Kidney capillary endothelial cell (primary cell): ENCODE data around the gene PSIP1.
"Not testable (repeated sequence)": the region's sequence is repeated elsewhere in the genome, so short reads cannot be mapped to it uniquely, and the experiment has no call there.

Source experiments
- DNase-seq: peaks from one replicate; pipeline ENCODE4 v3.0.0-alpha.2; 2018; ENCODE audit warnings: low spot score

PSIP1 gene

DNA sequence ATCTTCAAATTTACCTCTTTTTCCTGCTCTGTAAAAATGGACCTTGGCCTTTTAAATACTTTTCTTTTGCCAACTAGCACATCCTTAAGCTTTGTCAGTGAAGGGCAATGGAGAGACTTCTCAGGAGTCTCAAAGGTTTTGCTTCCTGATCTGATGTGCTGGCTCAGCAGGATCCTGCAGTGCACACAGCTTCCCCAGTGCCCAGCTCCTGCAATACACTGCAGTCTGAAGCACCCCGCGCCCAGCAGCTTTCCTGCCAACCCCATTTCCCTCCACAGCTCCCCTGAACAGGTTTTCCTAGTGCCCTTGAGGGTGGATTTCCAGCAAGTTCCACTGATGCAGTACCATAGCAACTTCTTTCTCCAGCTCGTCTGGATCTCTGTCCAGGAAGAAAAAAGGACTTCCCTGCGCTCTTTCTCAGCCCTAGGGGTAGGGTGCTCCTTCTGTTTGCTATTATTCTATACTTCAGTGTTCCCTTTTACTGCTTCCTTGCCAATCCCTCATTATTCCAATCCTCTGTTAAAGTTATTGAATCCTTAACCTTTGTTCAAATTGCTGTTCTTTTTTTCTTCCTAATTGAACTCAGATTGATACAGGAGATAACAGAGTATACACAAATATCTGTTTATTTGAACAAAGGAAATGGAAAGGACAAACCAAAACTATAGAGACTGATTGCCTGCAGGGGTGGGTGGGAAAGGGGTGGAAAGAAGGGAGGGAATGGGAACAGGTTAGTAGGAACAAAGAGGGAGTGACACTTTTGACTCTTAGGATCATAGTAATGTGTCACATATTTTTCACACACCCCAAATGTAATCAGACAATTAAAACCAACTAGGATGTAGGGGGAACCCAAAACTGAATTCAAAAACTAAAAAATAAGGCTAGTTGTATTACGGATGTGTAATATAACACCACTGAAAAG is 79.6 kb downstream of the PSIP1 start:
- no peak for DNase-seq

DNA sequence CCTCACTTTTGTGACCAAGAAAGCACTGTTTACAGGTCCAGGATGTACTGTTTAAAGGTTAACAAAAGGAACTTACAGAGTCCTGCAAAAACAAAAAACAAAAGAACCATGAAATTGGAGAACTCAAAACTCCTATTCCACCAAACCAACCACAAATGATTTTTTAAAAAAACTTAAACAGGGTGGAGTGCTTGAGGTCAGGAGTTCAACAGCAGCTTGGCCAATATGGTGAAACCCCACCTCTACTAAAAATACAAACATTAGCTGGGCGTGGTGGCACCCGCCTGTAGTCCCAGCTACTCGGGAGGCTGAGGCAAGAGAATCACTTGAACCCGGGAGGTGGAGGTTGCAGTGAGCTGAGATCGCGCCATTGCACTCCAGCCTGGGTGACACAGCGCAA is 83.1 kb downstream of the PSIP1 start:
- not testable (repeated sequence) for DNase-seq

DNA sequence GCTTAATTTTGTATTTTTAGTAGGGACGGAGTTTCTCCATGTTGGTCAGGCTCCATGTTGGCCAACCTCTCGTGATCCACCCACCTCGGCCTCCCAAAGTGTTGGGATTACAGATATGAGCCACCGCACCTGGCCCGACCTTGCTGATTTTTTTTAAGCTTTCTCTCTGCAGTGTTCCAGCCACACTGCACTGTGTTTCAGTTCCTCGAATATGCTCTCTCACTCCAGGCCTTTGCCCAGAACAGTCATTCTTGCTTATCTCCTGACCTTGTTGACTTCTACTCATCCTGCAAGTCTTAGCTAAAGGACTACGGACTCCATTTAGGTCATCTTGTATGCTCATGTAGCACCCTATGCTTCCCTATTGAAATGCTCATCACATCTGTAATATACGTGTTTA is 84.8 kb downstream of the PSIP1 start:
- DNase-seq: no peak

DNA sequence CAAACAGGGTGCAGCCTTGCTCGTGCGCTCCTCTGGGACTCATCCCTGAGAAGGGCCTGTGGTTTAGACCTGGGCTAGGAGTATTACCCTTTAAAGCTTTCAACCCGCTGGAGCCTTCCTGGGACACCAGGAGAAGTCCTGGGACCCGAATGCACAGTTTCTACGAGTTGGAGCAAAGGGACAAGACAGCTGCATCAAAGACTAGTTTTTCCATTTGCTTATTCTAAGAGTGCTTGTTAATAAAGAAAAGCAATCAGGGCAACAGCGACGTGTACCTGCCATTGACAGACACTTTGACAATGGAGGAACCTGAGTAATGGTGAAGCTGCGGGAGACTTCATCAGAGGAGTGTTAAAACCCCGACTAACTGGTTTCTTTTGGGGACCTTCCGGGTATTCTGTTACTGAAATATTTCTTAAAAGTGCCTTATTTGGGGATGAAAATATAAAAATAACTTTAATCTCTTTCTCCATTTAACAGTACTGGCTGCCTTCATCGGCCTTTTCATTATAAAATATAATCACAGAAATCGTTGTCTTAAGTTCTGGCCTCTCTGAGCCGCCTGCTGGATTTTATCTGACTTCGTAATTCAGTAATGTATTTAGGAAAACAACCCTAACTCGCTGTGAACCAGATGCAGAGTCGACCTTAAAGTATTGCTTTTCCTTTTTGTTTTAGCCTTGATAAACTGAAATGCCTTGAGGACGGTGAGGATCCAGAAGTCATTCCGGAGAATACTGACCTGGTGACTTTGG is 87.4 kb downstream of the PSIP1 start:
- peak; percentile 30 for DNase-seq

DNA sequence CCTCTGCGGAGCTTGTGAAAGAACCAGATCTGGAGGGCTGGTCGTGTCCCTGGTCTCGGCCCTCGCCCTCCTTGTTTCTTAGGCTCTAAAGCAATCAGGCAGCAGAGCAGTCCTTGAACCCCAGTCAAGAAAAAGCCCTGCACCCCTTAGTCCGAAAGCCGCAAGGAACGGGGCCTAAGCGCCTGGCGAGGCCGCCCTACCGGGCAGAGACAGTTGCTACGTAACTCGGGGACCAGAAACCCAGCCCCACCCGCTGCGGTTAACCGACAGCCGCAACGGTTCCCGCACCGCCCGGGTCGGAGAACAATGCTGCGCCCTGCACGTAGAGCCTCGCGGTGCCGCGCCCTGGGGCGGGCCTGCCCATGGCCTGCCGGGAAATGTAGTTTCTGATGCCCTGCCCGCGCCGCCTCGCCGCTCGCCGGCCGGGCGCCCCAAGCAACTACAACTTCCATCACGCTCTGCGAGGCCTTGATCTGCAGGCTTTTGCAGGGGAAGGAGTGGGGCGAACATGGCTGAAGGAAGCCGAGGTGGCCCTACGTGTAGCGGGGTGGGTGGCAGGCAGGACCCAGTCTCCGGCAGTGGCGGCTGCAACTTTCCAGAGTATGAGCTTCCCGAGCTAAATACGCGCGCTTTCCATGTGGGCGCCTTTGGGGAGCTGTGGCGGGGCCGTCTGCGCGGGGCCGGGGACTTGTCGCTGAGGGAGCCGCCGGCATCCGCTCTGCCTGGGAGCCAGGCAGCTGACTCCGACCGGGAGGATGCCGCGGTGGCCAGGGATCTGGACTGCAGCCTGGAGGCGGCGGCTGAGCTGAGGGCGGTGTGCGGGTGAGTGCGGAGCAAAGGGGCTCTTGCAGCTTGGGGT is 88.2 kb downstream of the PSIP1 start, which contains the start of gene SNAPC3:
Gene SNAPC3, plus strand, starts transcription at position 505 of the 859 bp plus-strand sequence. Its CDS starts 4 bp downstream, at position 509.
- DNase-seq: peak; percentile 95

DNA sequence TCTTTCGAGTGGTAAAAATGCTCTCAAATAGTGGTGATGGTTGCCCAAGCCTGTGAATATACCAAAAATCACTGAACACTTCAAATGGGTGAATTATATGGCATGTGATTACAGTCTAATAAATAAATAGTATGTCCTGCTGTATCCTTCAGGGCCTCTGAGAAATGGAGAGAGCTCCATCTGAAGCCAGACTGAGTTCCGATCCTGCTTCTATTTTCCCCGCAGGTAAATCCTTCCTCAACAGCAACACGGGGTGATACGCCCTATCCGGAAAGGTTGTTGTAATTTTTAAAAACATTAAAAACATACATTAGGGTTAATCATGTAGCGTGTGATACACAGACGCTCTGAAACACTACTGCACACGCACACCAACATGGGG is 88.8 kb downstream of the PSIP1 start:
- DNase-seq: peak; percentile 23

DNA sequence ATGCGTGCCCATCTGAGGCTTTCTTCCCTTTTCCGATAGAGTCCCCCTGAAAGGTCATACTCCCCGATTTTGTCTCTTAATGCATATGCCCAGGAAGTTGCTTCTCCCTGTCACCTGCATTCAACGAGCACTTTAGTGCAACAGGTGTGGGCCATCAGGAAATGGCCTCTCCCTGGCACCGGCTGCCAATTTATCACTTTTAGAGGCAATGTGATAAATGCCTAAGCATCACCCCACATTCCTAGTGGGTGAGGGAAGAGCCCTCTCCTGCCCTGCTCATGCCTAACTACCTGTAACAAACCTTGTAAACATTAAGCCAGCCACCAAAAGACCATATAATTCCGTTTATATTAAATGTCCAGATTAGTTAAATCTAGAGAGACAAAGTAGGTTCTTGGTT is 89.2 kb downstream of the PSIP1 start:
- no peak for DNase-seq

DNA sequence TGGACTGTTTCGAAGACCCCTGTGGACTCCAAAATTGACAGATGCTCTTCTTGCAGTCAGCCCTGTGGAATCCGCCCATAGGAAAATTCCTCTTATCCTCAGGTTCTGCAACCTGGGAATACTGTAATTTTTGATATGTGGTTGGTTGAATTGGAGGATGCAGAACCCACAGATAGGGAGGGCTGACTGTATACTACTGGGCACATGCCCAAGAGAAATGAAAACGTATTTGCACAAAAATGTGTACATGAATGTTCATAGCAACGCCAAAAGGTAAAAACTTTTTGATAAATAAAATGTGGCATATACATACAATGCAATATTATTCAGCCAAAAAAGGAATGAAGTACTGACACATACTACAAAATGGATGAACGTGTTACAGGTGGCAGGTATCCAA is 90.0 kb downstream of the PSIP1 start:
- DNase-seq: no peak

DNA sequence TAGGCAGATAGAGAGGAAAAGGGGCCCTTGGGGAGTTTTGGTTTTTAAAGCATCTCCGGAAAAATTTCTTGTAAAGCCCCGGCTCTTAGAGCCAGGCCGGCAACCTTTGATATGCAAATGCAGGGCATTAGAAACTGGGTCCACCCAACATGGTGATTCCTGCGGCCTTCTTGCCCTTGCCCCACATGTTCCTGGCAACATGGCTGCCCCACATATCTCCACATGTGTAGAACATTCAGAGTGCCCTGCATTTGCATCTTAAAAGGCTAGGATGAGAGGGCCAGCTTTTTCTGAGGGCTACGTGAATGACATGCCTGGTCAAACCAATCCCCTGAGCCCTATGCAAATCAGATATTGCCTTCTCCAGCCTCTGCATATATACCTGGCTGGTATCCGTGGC is 93.1 kb downstream of the PSIP1 start:
- DNase-seq: no peak

DNA sequence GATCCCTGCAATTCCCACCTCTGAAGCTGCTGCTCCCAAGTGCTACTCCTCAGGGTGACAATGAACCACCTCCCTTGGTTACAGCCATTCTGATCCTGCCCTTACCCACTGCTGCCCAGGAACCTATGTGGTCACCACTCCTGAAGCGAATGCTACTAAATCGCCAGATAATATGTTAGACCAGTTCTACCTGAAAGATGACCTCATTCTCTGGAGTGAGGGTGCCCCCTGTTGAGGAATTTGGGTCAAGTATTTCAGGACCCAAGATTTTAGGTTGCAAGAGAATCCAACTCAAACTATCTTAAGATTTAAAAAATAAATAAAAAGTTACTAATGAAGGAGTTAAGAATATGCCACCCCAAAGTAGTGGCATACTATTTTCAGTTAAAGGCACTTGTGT is 93.9 kb downstream of the PSIP1 start:
- DNase-seq: no peak
